ENCODE data around the gene BAIAP3. TPM values are rescaled to one million over a fixed set of nuclear protein-coding genes. Genes with fewer than 3 reads are reported as not detected.

The BAIAP3 gene
- total RNA-seq, 4 donors from 2014 or later, result 0.59 to 5.5 (median 3.5) TPM

DNA sequence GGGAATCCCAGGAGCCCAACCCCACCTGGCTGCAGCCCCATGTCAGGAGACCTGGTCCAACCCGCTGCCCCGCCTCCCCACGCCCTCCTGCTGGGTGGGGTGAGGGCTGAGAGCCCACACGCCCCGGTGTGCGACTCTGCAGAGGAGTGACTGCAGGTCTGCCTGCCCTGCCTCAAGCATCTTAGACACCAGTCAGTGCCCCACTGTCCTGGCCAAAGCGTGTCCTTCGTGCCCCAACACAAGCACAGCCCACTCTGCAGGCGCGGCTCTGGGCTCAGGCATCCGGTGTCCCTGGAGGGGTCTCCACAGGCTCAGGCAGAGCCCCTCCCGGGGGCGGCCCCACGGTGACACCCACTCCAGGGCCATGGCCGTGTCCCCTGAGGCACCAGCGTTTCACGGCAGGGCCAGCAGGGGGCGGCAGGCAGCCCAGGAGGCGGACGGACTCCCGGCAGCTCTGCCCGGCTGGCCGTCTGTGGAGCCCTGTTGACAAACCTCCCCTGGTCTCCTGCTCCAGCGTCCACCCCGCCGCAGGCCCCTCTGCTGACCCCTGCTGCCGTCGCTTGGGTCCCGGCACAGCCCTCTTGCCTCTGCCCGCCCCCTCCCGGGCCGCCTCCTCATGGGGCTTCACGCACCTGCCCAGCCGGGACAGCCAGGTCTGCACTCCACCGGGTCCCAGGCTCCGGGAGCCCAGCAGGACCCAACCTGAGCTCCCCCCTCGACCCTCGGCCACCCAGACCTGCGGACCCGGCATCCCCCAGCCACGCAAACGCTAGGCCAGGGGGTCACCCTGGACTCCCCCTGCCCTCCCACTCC is 32.6 kb upstream of the BAIAP3 start:
- no peak overlapping the region for H3K27ac ChIP-seq
- peak in 1 of 2 donors; percentile 33 for DNase-seq
- intact Hi-C loops (cut with DNase I; ENCODE audit: low total_unique reads), result no loop called here
- no peaks in the 10 kb centered on the region for H3K36me3 ChIP-seq
- H3K4me3 ChIP-seq, result no peak overlapping the region
- no peaks in the 10 kb centered on the region for H3K4me1 ChIP-seq
- TF ChIP-seq, protein P1, sequence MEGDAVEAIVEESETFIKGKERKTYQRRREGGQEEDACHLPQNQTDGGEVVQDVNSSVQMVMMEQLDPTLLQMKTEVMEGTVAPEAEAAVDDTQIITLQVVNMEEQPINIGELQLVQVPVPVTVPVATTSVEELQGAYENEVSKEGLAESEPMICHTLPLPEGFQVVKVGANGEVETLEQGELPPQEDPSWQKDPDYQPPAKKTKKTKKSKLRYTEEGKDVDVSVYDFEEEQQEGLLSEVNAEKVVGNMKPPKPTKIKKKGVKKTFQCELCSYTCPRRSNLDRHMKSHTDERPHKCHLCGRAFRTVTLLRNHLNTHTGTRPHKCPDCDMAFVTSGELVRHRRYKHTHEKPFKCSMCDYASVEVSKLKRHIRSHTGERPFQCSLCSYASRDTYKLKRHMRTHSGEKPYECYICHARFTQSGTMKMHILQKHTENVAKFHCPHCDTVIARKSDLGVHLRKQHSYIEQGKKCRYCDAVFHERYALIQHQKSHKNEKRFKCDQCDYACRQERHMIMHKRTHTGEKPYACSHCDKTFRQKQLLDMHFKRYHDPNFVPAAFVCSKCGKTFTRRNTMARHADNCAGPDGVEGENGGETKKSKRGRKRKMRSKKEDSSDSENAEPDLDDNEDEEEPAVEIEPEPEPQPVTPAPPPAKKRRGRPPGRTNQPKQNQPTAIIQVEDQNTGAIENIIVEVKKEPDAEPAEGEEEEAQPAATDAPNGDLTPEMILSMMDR (IDR thresholded peaks at IDR 0.05), result peak; percentile 23 to 58 (median 54)
- no peak for TF ChIP-seq POLR2A (IDR thresholded peaks at IDR 0.05)
- peaks cover 0 to 17% of the 10 kb centered on the region in 2 donors for H3K27me3 ChIP-seq
- H3K9me3 ChIP-seq, result no peaks in the 10 kb centered on the region

- H3K9me3 ChIP-seq, result no peaks in the 10 kb centered on the region
These were observed 31.9 kb upstream of the BAIAP3 start for GRCh38 chr16:1301562-1301961.

DNA sequence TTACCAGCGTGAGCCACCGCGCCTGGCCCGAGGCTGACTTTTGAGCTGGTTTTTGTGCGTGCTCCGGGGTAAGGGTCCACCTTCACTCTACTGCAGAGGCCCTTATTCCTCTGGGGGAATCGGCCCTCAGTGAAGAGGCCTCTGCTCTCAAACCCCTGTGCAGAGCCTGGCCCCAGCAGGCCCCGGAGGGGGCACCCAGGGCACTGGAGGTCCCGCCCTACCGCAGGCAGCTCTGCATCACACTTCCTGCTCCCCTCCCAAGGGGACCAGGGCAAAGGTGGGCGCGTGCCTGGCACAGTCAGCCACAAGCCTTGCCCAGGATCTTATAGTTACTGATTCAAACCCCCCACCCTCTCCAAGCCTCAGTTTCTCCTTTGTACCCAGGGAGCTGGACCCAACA is 27.6 kb upstream of the BAIAP3 start:
- no peaks in the 10 kb centered on the region for H3K9me3 ChIP-seq
- peaks cover 0 to 7% of the 10 kb centered on the region in 2 donors for H3K4me1 ChIP-seq
- peaks cover 0 to 5% of the 10 kb centered on the region in 2 donors for H3K27me3 ChIP-seq
- TF ChIP-seq POLR2A (IDR thresholded peaks at IDR 0.05), result no peak
- H3K27ac ChIP-seq, result no peak overlapping the region
- no peak overlapping the region for H3K4me3 ChIP-seq
- H3K36me3 ChIP-seq, result no peaks in the 10 kb centered on the region
- intact Hi-C loops (cut with DNase I; ENCODE audit: low total_unique reads), result no loop called here
- no peak for DNase-seq

More at GRCh38 chr16:1301562-1301961, 31.9 kb upstream of the BAIAP3 start:
- Histone ChIP-seq H3K27ac (no peak overlapping the region), H3K27me3 (peaks cover 0 to 17% of the 10 kb centered on the region in 2 donors), H3K4me1 (no peaks in the 10 kb centered on the region), H3K4me3 (no peak overlapping the region), H3K36me3 (no peaks in the 10 kb centered on the region)
- intact Hi-C loops (cut with DNase I; ENCODE audit: low total_unique reads), result no loop called here
- no peak for TF ChIP-seq POLR2A (IDR thresholded peaks at IDR 0.05)
- TF ChIP-seq, protein P1 (IDR thresholded peaks at IDR 0.05), result no peak
- no peak for DNase-seq

GRCh38 chr16:1306334-1306733 is 27.1 kb upstream of the BAIAP3 start:
- DNase-seq, result no peak
- Histone ChIP-seq H3K9me3 (no peaks in the 10 kb centered on the region), H3K27ac (no peak overlapping the region), H3K27me3 (peaks cover 0 to under 1% of the 10 kb centered on the region in 2 donors), H3K4me1 (peaks cover 0 to 12% of the 10 kb centered on the region in 2 donors), H3K36me3 (no peaks in the 10 kb centered on the region), H3K4me3 (no peak overlapping the region)
- TF ChIP-seq, protein P1 (IDR thresholded peaks at IDR 0.05), result no peak
- no peak for TF ChIP-seq POLR2A (IDR thresholded peaks at IDR 0.05)
- intact Hi-C loops (cut with DNase I; ENCODE audit: low total_unique reads), result no loop called here

- intact Hi-C loops (cut with DNase I; ENCODE audit: low total_unique reads), result no loop called here
- no peak for TF ChIP-seq POLR2A (IDR thresholded peaks at IDR 0.05)
- TF ChIP-seq, protein P1 (IDR thresholded peaks at IDR 0.05), result no peak
- Histone ChIP-seq H3K9me3 (no peaks in the 10 kb centered on the region), H3K4me1 (peaks cover 0 to 31% of the 10 kb centered on the region in 2 donors), H3K4me3 (peak overlapping the region; percentile 40 to 86), H3K36me3 (no peaks in the 10 kb centered on the region), H3K27me3 (no peaks in the 10 kb centered on the region), H3K27ac (peak overlapping the region; percentile 100)
- peak in 1 of 2 donors; percentile 28 for DNase-seq
These were observed 25.1 kb upstream of the BAIAP3 start for GRCh38 chr16:1308036-1308976.
